Stimulated activated naive CD4-positive, alpha-beta T cell treated with Interleukin-2 at 50 U/mL for 16 hours (primary cell): ENCODE measurements around the gene FAM227B.
"Not testable (repeated sequence)": the region's sequence is repeated elsewhere in the genome, so short reads cannot be mapped to it uniquely, and the experiment has no call there.

Source experiments
- DNase-seq: peaks from one replicate; lab custom pipeline; 2025; lab: John Stamatoyannopoulos, UW

The FAM227B gene

GRCh38 chr15:49372366-49372765 lies 248.3 kb downstream of the FAM227B start:
- DNase-seq: no peak

DNA sequence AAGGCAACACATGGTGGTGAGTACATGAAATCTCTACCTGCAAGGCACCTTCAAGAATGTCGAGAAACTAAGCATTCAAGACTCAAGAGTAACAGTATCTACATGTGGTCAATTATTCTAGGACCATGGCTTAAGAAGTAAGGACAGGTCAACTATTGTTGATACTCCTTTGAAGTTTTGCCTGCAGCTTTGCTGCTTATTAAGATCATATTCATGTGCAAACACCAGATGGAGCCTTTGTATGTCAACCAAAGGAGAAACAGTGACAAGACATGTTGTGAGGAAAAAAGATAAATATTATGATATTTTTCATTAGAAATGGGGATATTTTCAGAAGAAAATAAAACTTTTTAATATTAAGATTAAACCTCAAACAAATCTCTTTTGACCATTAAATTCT lies 249.8 kb downstream of the FAM227B start:
- no peak for DNase-seq

- no peak for DNase-seq
Measured at GRCh38 chr15:49366496-49366895, 254.1 kb downstream of the FAM227B start.

DNA sequence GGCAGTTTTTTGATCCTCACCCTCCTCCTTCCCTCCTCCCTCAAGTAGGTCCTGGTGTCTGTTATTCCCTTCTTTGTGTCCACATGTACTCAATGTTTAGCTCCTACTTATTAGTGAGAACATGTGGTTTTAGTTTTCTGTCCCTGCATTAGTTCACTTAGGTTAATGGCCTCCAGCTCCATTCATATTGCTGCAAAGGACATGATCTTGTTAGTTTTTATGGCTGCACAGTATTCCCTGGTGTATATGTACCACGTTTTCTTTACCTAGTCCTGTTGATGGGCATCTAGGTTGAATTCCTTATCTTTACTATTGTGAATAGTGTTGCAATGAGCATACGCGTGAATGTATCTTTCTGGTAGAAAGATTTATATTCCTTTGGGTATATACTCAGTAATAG lies 259.2 kb downstream of the FAM227B start:
- DNase-seq: no peak

DNA sequence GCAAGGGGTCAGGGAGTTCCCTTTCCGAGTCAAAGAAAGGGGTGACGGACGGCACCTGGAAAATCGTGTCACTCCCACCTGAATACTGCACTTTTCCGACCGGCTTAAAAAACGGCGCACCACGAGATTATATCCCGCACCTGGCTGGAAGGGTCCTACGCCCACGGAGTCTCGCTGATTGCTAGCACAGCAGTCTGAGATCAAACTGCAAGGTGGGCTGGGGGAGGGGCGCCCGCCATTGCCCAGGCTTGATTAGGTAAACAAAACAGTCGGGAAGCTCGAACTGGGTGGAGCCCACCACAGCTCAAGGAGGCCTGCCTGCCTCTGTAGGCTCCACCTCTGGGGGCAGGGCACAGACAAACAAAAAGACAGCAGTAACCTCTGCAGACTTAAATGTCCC lies 266.2 kb downstream of the FAM227B start:
- DNase-seq: not testable (repeated sequence)

DNA sequence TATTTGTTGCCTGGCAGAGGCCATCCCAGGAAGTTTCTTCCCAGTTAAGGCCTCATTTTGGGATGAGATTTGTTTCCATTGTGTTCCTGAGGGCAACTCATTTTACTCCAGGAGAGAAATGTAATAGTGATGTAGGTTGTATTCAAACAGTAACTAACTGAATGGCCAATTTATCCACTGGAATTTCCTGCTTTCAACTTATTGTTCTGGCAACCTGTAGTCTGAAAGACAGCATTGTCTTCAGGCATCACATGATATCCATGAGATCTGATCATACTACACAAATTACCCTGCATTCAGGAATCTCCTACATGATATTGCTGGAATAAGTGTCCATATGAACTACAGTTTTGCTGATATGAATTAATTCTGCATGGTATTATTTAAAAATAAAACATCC lies 277.1 kb downstream of the FAM227B start:
- DNase-seq: no peak

DNA sequence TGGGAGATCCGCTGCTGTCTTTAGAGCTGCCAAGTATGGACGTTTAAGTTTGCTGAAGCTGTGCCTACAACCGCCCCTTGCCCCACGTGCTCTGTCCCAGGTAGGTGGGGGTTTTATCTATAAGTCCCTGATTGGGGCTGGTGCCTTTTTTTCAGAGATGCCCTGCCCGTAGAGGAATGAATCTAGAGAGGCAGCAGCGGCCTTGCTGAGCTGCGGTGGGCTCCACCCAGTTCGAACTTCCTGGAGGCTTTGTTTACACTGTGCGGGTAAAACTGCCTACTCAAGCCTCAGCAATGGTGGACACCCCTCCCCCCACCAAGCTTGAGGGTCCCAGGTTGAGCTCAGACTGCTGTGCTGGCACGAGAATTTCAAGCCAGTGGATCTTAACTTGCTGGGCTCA lies 281.0 kb downstream of the FAM227B start:
- no peak for DNase-seq

- no peak for DNase-seq
Measured at GRCh38 chr15:49331951-49332350, 288.7 kb downstream of the FAM227B start.

GRCh38 chr15:49331442-49331841 lies 289.2 kb downstream of the FAM227B start:
- no peak for DNase-seq

DNA sequence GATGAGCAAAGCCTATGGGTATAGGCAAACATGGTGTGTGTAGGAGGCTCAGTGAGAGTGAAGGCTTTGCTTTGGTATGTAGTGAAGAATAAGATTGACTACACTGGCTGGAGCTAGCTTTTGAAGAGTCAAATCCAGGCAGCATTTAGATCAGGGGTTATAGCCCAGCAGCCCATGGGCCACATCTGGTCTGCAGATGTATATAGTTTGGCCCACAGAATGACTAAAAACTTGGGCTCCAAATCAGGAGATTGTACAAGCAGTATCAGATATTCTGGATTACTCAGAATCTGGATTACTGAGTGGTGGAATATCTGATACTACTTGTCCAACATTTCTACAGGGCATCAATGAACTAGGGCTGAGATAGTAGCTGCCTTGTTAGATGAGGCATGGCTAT lies 290.5 kb downstream of the FAM227B start:
- no peak for DNase-seq

DNA sequence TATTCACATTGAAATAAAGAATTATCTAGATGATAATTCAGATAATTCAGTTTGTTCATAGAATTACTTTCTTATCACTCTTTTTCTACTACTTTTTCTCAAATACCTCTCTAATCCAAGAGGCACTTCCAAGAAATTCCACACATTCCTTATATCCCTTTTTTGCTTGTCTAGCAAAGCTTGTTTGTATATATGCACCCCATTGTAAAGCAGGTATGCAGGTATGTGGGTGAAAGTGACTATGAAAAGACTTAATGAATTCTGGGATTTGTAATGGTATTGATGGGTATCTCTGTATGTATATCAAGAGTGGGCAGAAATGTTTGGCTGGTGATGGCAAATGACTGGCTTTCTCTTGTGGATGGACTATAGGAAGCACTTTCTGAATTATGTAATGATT lies 291.7 kb downstream of the FAM227B start:
- DNase-seq: no peak

- DNase-seq: no peak
Measured at GRCh38 chr15:49327927-49328326, 292.7 kb downstream of the FAM227B start.

- DNase-seq: no peak
Measured at GRCh38 chr15:49323207-49323606, 297.4 kb downstream of the FAM227B start.

DNA sequence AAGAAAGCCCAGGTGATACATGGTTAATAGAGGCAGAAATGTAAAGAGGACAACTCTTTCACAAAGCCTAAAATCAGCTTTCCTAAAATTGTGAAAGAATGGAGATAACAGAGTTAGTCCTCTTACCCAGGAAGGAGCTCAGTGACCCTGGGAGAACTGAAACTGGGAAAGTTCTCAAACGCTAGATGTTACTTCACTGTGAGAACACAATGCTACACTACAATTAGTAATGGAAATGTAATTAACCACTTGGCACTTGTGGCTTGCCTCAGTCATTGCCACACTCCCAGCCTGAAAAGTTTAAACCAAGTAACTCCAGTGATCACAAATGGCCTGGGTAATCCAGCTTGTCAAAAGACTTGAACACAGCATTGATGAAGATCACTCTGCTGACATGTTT lies 300.3 kb downstream of the FAM227B start:
- DNase-seq: no peak

- DNase-seq: no peak
Measured at GRCh38 chr15:49315391-49315823, 305.2 kb downstream of the FAM227B start.

DNA sequence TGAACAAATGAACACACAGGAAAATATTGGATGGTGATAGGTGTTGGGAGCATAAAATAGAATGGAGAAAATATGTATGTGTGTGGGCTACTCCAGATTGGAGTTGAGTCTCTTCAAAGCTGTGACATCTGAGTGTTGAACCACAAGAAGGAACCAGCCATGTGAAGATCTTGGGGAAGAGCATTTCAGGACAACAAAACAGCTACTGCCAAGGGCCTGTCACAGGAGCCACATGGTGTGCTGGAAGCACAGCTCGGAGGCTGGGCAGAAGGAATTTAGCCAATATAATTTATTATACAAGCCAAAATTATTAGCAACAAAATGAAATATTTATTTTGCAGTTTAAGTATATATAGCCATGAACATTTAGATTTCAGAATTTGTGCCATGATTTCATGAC lies 305.9 kb downstream of the FAM227B start:
- DNase-seq: no peak

DNA sequence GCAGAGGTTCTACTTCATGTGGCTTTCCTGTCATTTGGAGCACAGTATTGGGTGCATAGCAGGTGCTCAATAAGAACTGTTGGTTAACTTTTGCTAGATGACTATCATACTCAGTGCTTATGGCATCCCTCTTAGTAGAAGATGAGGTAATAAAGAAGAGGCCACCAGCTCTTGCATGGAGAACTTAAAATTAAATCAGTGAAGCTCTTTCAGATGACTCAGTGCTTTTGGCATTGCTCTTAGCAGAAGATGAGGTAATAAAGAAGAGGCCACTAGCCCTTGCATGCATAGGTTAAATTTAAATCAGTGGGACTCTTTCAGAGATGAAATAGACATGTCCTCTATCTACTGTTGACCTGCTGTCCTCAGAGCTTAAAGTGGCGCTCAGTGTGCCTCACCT lies 307.0 kb downstream of the FAM227B start:
- DNase-seq: no peak

DNA sequence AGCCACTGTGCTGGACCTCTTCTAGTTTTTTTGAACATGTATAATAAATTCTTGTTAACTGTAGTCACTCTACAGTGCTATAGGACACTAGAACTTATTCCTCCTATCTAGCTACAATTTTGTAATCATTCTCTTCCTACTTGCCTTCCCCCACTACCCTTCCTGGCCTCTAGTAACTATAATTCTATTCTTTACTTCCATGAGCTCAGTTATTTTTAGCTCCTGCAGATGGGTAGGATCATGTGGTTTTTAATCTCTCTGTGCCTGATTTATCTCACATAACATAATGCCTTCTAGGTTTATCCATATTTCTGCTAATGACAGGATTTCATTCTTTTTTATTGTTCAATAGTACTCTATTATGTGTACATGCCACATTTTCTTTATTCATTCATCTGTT lies 310.7 kb downstream of the FAM227B start:
- DNase-seq: no peak

DNA sequence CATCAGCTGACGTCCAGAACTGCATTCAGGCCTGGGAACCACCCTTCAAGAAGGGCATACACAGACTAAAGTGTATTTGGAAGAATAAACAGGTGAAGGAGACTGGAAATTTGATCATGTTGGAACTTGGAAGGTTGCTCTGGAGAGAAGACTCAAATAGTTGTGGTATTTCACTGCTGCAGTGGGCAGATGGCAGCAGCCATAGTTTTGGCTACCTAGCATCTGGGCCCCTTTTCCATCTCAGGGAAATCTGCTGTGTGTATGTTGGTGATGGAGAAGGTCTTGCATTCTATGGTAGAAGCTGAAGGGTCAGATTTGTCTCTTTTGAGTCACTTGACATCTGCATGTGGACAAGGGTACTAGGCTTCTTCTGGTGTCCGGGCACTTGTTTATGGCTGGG lies 311.9 kb downstream of the FAM227B start:
- DNase-seq: no peak

GRCh38 chr15:49306551-49306950 lies 314.1 kb downstream of the FAM227B start:
- no peak for DNase-seq

DNA sequence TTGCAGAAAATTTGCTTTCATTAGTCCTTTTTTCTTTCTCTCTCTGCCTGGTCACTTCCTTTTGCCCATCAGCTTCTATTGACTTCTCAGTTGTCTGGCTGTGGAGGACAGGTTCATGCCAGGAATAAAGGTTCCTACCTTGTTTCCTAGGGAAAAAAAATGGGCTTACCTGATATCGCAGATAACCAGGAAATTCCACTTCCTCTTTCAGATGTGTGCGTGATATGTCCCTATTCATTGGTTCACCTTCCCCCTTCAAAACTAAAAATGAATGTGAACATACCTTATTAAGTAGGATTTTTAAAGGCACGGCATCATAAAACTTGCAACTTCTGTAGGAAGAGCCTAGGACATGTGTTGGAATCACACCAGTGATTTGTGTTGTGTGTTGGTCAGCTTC lies 317.6 kb downstream of the FAM227B start:
- no peak for DNase-seq

- DNase-seq: no peak
Measured at GRCh38 chr15:49301562-49301961, 319.1 kb downstream of the FAM227B start.

DNA sequence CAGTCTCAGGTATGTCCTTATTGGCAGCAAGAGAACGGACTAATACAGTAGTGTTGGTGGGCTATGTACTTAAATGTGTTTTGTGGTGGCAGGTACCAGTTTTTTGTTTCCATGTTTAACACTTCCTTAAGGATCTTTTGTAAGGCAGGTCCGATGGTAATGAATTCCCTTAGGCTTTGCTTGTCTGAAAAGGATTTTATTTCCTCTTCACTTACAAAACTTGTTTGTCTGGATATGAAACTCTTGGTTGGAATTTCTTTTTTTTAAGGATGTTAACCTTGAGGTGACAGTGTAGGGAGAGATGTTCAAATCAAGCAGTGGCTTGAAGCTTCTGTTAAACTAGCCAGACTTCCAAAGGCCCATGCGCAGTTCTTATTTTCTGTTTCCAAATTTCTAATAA lies 319.8 kb downstream of the FAM227B start:
- no peak for DNase-seq

DNA sequence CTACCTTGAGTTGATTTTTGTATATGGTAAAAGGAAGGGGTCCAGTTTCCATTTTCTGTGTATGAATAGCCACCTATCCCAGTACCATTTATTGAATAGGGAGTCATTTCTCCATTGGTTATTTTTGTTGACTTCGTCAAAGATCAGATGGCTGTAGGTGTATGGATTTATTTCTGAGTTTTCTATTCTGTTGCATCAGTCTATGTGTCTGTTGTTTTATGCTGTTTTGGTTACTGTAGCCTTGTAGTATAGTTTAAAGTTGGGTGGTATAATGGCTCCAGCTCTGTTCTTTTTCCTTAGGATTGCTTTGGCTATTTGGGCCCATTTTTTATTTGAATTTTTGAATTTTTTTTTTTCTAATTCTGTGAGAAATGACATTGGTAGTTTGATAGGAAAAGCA lies 323.0 kb downstream of the FAM227B start:
- DNase-seq: no peak

DNA sequence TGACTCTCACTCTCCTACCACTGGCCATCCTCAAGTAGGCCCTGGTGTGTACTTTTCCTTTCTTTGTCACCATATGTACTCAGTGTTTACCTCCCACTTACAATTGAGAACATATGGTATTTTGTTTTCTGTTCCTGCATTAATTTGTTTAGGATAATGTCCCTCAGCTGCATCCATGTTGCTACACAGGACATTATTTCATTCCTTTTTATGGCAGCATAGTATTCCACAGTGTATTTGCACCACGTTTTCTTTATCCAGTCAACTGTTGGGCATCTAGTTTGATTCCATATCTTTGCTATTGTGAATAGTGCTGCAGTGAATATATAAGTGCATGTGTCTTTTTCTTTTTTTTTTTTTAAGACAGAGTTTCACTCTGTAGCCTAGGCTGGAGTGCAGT lies 324.4 kb downstream of the FAM227B start:
- DNase-seq: no peak
